ENCODE data around the gene ABCD3. TPM values are rescaled to one million over a fixed set of nuclear protein-coding genes. Genes with fewer than 3 reads are reported as not detected.
A peak's percentile ranks its signal among the peaks of the same experiment; 100 is the strongest.

Gene ABCD3
- total RNA-seq, 1 donor from 2014 or later, result 38.4 TPM

GRCh38 chr1:94503153-94503552 lies 85.0 kb downstream of the ABCD3 start:
- DNase-seq (ENCODE audit: low read depth) (no peak), FAIRE-seq (no peak)
- Histone ChIP-seq H3K36me3 (ENCODE audit: insufficient read depth, low read length) (peaks cover 15% of the 10 kb centered on the region), H3K27ac (ENCODE audit: low read depth, low read length) (no peak overlapping the region), H4K20me1 (ENCODE audit: insufficient read depth, low read length) (no peaks in the 10 kb centered on the region), H3K4me2 (ENCODE audit: low read length) (no peak overlapping the region), H3K79me2 (ENCODE audit: insufficient read depth, low read length) (no peaks in the 10 kb centered on the region), H3K27me3 (ENCODE audit: insufficient read depth, low read length) (no peaks in the 10 kb centered on the region), H2AFZ (ENCODE audit: low read depth, low read length) (no peak overlapping the region), H3K4me3 (ENCODE audit: insufficient read depth, low read depth, low read length) (no peak overlapping the region), H3K9ac (ENCODE audit: low read length) (no peak overlapping the region), H3K9me3 (ENCODE audit: insufficient read depth, low read depth, low read length) (no peaks in the 10 kb centered on the region), H3K4me1 (ENCODE audit: insufficient read depth, low read length) (no peaks in the 10 kb centered on the region)
- H3K36me3 Mint-ChIP-seq (ENCODE audit: low read depth, unreplicated experiment), result peaks cover 16% of the 10 kb centered on the region
- no peak overlapping the region for H3K4me3 Mint-ChIP-seq (ENCODE audit: unreplicated experiment)
- no peaks in the 10 kb centered on the region for H3K9me3 Mint-ChIP-seq (ENCODE audit: unreplicated experiment)
- peaks cover 4% of the 10 kb centered on the region for H3K4me1 Mint-ChIP-seq (ENCODE audit: low read depth, unreplicated experiment)
- H3K27ac Mint-ChIP-seq (ENCODE audit: unreplicated experiment), result no peak overlapping the region
- no peak for TF ChIP-seq EZH2 (IDR thresholded peaks at IDR 0.05; ENCODE audit: insufficient read depth, low read length)
- no peak for TF ChIP-seq CTCF (IDR thresholded peaks at IDR 0.05; ENCODE audit: insufficient read depth, low read depth, low read length)
- no peaks in the 10 kb centered on the region for H3K27me3 Mint-ChIP-seq (ENCODE audit: low read depth, unreplicated experiment)

- TF ChIP-seq CTCF (IDR thresholded peaks at IDR 0.05; ENCODE audit: insufficient read depth, low read depth, low read length), result no peak
- TF ChIP-seq EZH2 (IDR thresholded peaks at IDR 0.05; ENCODE audit: insufficient read depth, low read length), result no peak
- H3K4me1 ChIP-seq (ENCODE audit: insufficient read depth, low read length), result no peaks in the 10 kb centered on the region
- H3K36me3 ChIP-seq (ENCODE audit: insufficient read depth, low read length), result peaks cover 8% of the 10 kb centered on the region
- H4K20me1 ChIP-seq (ENCODE audit: insufficient read depth, low read length), result no peaks in the 10 kb centered on the region
- H3K9ac ChIP-seq (ENCODE audit: low read length), result no peak overlapping the region
- no peak overlapping the region for H3K4me2 ChIP-seq (ENCODE audit: low read length)
- Mint-ChIP-seq H3K36me3 (ENCODE audit: low read depth, unreplicated experiment) (peaks cover 19% of the 10 kb centered on the region), H3K4me1 (ENCODE audit: low read depth, unreplicated experiment) (peaks cover 4% of the 10 kb centered on the region), H3K4me3 (ENCODE audit: unreplicated experiment) (no peak overlapping the region), H3K27me3 (ENCODE audit: low read depth, unreplicated experiment) (no peaks in the 10 kb centered on the region), H3K9me3 (ENCODE audit: unreplicated experiment) (no peaks in the 10 kb centered on the region), H3K27ac (ENCODE audit: unreplicated experiment) (peak overlapping the region; percentile 63)
- H2AFZ ChIP-seq (ENCODE audit: low read depth, low read length), result no peak overlapping the region
- H3K27me3 ChIP-seq (ENCODE audit: insufficient read depth, low read length), result no peaks in the 10 kb centered on the region
- H3K4me3 ChIP-seq (ENCODE audit: insufficient read depth, low read depth, low read length), result no peak overlapping the region
- FAIRE-seq (no peak), DNase-seq (ENCODE audit: low read depth) (no peak)
- H3K27ac ChIP-seq (ENCODE audit: low read depth, low read length), result no peak overlapping the region
- no peaks in the 10 kb centered on the region for H3K9me3 ChIP-seq (ENCODE audit: insufficient read depth, low read depth, low read length)
- no peaks in the 10 kb centered on the region for H3K79me2 ChIP-seq (ENCODE audit: insufficient read depth, low read length)
These were observed 86.4 kb downstream of the ABCD3 start for GRCh38 chr1:94504601-94505000.

GRCh38 chr1:94512816-94513215 lies 94.6 kb downstream of the ABCD3 start:
- Histone ChIP-seq H3K9ac (ENCODE audit: low read length) (no peak overlapping the region), H3K4me1 (ENCODE audit: insufficient read depth, low read length) (no peaks in the 10 kb centered on the region), H3K4me3 (ENCODE audit: insufficient read depth, low read depth, low read length) (no peak overlapping the region), H3K36me3 (ENCODE audit: insufficient read depth, low read length) (no peaks in the 10 kb centered on the region), H3K9me3 (ENCODE audit: insufficient read depth, low read depth, low read length) (no peaks in the 10 kb centered on the region), H3K4me2 (ENCODE audit: low read length) (no peak overlapping the region), H4K20me1 (ENCODE audit: insufficient read depth, low read length) (no peaks in the 10 kb centered on the region), H3K79me2 (ENCODE audit: insufficient read depth, low read length) (no peaks in the 10 kb centered on the region), H3K27ac (ENCODE audit: low read depth, low read length) (no peak overlapping the region), H3K27me3 (ENCODE audit: insufficient read depth, low read length) (no peaks in the 10 kb centered on the region), H2AFZ (ENCODE audit: low read depth, low read length) (no peak overlapping the region)
- TF ChIP-seq CTCF (IDR thresholded peaks at IDR 0.05; ENCODE audit: insufficient read depth, low read depth, low read length) (no peak), EZH2 (IDR thresholded peaks at IDR 0.05; ENCODE audit: insufficient read depth, low read length) (no peak)
- Mint-ChIP-seq H3K9me3 (ENCODE audit: unreplicated experiment) (no peaks in the 10 kb centered on the region), H3K27me3 (ENCODE audit: low read depth, unreplicated experiment) (no peaks in the 10 kb centered on the region), H3K4me1 (ENCODE audit: low read depth, unreplicated experiment) (peaks cover 2% of the 10 kb centered on the region), H3K27ac (ENCODE audit: unreplicated experiment) (no peak overlapping the region), H3K4me3 (ENCODE audit: unreplicated experiment) (no peak overlapping the region), H3K36me3 (ENCODE audit: low read depth, unreplicated experiment) (peaks cover 9% of the 10 kb centered on the region)
- DNase-seq (ENCODE audit: low read depth), result no peak
- FAIRE-seq, result no peak

Data from astrocyte (in vitro differentiated cells and primary cell).